Stimulated activated naive CD4-positive, alpha-beta T cell (primary cell): ENCODE measurements around the gene RIOK3.
A peak's percentile ranks its signal among the peaks of the same experiment; 100 is the strongest.
"Not testable (repeated sequence)": the region's sequence is repeated elsewhere in the genome, so short reads cannot be mapped to it uniquely, and the experiment has no call there.

Source experiments
- DNase-seq, 6 experiments: peaks; one replicate each; lab custom pipeline; 2025; lab: John Stamatoyannopoulos, UW

Gene RIOK3

DNA sequence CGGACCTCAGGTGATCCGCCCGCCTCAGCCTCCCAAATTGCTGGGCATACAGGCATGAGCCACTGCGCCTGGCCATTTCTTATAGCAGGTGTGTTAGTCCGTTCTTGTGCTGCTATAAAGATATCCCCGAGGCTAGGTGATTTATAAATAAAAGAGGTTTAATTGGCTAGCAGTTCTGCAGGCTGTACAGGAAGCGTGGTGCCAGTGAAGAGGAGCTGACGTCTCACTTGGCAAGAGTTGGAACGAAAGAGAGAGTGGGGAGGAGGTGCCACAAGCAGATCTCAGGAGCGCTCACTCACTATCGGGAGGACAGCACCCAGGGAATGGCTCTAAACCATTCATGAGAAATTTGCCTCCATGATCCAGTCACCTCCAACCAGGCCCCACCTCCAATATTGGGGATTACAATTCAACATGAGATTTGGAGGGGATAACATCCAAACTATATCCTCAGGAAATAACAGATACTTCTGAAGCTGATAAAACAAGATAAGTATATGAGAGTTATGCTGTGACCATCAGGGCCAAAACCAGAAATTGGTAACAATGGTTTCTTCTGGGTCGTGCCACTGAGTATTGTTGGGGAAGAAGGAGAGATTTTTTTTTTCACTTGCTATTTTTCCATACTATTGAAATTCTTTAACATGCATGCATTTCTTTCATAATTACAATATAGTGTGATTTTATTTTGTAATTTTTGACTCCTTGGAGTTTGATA, 42.8 kb downstream of the RIOK3 start:
- no peak for DNase-seq

DNA sequence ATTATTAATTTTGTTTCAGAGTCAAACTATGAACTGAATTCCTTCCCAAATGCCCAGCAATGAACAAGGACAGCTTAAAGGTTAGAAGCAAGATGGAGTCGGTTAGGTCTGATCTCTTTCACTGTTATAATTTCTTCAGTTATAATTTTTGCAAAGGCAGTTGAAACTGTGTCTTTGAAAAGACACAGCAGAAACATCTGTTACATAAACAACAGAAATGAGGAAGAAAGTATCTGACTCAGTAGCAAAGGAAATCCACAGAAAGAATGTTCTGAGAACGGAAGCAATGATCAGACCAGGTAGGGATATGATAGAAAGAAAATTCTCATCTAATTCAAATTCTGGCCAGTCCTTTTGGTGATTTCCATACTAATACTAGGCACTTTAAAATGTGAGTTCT, 45.0 kb downstream of the RIOK3 start:
- DNase-seq: no peak

DNA sequence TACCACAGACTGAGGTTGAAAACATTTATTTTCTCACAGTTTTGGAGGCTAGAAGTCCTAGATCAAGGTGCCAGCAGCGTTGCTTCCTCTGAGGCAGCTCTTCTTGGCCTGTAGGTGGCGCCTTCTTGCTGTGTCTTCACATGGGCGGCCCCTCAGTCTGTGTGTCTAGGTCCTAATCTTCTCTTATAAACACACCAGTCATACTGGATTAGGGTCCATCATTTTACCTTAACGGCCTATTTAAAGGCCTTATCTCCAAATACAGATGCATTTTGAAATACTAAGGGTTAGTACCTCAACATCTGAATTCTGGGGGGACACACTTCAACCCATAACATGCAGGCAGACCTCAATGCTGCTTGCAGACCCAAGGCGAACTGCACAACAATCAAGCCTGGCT, 45.8 kb downstream of the RIOK3 start:
- peak; percentile 16 to 74 (median 56) for DNase-seq

DNA sequence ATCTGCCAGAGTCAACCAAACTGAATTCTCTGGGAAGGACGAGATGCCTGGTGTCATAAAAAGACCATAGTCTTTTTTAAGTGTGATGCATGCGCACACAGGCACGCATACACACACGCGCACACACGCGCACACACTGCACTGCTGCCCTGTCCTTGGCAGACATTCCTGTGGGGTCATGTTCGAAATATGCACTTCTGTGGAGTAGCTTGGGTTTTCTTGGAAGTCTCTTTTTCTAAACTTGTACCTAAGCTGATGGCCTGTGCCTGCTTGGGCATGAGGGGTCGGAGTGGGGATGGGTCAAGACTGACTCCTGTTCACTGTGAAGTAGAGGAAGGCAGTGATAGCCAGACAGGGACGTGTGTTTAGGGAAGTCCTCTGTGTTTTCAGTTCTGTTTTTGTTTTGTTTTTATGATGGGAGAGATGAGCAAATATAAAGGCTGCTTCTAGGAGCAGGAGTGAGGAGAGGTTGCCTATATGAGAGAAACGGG, 46.2 kb downstream of the RIOK3 start:
- no peak for DNase-seq

DNA sequence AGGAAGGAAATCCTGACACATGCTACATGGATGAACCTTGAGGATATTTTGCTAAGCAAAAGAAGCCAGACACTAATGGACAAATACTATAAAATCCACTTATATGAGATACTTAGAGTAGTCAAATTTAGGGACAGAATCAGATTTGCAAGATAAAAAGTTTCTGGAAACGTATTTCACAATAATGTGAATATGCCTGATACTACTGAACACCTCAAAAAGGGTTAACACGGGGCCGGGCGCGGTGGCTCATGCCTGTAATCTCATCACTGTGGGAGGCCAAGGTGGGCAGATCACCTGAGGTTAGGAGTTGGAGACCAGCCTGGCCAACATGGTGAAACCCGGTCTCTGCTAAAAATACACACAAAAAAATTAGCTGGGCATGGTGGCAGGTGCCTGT, 48.5 kb downstream of the RIOK3 start:
- no peak for DNase-seq

DNA sequence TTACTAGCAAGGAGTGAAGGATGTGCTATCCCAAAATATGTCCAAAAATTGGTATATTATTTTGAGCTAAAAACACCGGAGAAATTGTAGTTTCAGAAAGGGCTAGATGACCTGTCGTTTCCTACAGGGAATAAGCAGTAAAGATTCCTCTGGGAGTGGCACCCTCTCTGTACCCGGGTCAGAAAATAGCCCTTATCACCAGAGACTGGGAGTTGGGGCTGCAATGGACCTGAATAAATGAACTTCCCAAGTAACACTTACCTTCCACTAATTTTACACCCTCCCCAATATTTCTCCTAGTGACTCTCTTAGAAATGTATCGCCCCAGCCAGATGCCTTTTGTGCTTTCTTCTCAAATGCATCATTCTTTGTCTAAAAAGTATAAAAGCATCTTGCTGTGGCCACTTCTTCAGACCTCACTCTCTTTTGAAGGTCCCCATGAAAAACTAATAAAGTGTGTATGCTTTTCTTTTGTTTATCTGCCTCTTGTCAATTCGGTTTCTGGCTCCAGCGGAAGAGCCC, 49.5 kb downstream of the RIOK3 start:
- no peak for DNase-seq

DNA sequence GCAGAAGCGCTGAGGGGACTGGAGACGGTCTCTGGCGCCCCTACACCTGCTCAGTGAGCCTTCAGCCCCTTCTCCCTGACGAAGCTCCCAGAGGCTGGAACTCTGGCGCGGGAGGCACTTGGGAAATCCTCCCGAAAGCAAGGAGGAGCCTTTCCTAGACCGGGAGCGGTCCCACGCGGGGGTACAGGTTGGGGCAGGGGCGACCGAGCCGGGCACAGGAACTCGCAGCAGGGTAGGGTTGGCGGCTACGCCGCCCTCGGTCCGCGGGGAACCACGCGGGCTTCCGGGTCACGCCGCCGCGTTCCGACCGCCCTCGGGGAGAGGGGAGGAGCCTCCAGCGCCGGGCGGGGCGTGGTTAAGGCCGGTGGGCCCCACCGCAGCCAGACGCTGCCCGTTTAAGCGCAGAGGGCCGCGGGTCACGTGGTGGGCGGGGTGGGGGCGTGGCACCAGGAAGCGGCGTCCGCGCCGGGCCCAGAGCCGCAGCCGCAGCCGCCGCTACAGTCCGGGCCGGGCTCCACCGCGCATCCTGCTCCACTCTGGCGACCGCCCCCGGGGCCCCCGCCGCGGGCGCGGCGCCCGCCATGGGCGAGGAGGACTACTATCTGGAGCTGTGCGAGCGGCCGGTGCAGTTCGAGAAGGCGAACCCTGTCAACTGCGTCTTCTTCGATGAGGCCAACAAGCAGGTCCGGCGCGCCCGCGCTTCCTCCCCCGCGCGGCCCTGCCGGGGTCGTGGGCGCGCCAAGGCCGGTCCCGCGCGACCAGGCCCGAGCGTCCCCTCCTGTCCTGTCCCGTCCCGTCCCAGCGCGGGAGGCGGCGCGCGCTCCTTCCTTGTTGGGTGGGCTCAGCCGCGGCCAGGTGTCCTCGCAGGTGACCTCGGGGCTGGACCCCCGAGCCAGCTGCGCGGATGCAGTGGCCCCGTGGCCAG, 50.2 kb downstream of the RIOK3 start, which contains the start of gene RMC1:
Gene RMC1, plus strand, starts transcription at position 474 of the 925 bp plus-strand sequence. Its CDS starts 108 bp downstream, at position 582.
- DNase-seq: peak; percentile 89 to 96 (median 94)

DNA sequence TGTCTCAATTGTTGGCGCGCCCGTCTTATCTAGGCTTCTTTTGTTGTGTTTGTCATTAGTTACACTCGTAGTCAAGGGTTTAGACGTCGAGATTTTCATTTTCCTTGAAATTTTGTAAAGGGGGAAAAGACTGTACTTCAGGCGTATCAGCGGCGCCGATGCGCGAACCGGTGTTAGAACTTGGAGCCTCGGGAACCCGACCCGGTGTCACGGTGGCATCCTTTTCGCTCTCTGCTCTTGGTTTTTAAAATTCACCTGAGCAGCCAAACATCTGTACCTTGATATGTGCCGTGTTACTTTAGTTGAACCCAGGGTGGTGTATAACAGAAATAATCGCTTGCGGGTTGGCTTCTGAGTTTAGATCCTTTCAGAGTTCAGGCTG, 50.9 kb downstream of the RIOK3 start:
- peak in 4 of 6 experiments; percentile 18 to 56 (median 38) for DNase-seq

DNA sequence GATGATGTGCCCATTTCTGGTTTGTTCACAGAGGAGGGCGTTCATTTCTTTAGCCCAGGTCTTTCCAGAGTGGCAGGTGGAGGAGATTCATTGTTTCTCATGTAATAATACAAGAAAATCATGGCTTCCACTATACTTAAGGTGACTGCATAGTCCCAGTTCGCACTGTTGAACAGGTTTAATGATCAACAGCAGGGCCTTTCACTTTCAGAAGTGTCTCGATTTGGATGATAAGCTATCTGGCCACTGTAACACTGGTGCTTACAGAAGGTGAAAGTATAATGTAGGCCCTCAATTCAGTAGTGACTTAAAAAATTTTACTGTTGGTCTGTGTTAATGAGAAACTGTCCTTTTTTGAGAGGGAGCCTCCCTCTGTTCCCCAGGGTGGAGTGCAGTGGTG, 51.6 kb downstream of the RIOK3 start:
- DNase-seq: no peak

DNA sequence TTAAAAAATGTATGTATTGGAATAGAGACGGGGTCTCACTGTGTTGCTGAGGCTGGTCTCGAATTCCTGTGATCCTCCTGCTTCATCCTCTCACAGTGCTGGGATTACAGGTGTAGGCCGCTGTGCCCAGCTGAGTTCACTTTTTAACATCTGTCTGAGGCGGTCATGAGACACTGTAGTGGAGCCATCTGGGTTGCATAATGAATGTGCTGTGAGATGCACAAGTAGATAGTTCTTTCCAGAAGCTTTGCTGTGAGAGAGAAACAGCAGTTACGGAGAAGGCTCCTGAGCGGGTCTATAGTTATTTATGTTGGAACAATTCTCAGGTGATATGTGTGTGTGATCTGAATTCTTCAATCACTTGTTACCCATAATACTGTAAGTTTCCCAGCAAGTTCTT, 53.3 kb downstream of the RIOK3 start:
- no peak for DNase-seq

DNA sequence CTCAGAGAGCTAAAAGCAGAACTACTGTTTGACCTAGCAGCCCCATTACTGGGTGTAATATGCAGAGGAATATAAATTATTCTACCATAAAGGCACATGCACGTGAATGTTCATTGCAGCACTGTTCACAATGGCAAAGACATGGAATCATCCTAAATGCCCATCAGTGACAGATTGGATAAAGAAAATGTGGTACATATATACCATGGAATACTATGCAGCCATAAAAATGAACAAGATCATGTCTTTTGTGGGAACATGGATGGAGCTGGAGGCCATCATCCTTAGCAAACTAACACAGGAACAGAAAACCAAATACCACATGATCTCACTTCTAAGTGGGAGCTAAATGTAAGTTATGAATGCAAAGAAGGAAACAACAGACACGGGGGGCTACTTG, 57.8 kb downstream of the RIOK3 start:
- DNase-seq: not testable (repeated sequence)

DNA sequence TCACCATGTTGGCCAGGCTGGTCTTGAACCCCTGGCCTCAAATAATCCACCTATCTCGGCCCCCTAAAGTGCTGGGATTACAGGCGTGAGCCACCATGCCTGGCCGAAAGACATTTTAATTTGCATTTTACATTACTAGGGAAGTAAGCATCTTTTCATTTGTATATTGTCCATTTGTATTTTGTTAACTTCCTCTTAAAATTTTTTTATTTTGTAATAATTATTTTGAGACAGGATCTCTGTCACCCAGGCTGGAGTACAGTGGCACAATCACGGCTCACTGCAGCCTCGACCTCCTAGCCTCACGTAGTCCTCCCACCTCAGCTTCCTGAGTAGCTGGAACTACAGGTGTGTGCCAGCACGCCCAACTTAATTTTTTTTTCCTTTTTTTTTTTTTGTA, 59.1 kb downstream of the RIOK3 start:
- not testable (repeated sequence) for DNase-seq

DNA sequence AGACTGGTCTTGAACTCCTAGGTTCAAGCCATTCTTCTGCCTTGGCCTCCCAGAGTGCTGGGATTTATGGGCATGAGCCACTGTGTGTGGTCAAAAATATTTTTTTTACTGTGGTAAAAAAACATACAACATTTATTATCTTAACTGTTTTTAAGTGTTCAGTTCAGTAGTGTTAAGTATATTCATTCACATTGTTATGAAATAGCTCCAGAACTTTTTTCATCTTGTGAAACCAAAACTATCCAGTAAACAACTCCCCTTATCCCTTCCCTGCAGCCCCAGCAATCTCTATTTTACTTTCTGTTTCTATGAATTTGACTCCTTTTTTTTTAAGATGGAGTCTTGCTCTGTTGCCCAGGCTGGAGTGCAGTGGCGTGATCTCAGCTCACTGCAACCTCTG, 59.6 kb downstream of the RIOK3 start:
- no peak for DNase-seq

DNA sequence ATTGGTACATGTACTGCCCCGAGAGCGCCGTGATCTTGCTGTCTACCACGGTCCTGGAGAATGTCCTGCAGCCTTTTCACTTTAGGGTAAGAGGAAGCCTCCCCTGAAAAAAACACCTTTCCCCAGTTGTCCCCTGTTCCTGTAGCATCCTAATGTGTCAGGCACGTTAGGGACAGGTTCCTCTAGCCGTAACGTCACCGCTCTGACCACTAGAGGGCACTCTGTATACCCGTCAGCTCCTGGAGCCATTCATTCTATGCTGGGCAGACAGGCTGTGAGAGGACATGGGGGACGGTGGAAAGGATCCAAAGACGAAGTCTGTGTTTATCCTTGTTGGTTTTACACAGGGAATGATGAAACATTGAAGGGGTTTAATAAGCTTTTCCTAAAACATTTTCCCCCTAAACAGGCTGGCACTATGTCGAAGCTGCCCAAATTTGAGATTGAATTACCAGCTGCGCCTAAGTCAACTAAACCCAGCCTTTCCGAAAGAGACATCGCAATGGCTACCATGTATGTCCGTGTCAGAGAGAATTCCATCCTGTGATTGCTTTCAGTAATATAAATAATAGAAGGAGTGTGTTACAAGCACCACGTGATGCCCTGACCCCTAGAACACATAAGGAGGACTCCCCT, 62.9 kb downstream of the RIOK3 start:
- DNase-seq: peak; percentile 45 to 76 (median 61)

DNA sequence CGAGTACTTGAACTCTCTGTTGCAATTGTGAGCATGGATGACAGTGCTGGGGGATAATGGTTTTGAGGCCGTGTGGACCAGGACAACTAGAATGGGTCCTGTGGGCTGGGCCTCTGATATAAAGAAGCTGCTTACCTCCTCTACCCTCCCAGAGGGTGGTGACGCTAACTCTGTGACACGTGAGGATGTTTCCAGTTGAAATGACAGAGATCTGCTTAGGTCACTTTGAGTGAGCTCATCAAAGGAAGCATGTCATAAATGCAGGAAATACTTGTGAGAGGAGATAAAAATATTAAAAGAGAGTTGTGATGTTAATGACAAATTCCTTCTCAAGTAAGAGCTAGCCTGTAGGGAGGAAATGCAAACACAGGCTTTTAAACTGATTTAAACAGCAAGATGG, 66.6 kb downstream of the RIOK3 start:
- DNase-seq: no peak

DNA sequence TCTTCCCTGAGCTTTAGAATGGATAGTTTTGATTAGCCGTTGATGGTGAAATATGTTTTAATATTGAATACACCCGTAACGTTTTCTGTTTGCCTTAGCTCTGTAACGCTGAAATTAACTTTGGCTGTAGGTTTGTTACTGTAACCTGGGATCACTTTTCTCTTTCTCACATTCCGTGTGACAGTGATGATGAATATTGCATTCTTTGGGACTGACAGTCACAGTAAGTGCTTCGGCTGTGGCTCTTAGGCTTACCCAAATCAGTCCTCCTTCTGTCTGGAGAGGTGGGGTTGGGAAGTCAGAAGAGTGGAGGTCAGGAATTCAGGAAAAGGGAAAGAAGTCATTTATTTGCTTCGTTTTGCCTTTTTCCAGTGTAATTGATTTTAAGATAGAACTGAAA, 68.2 kb downstream of the RIOK3 start:
- DNase-seq: no peak

DNA sequence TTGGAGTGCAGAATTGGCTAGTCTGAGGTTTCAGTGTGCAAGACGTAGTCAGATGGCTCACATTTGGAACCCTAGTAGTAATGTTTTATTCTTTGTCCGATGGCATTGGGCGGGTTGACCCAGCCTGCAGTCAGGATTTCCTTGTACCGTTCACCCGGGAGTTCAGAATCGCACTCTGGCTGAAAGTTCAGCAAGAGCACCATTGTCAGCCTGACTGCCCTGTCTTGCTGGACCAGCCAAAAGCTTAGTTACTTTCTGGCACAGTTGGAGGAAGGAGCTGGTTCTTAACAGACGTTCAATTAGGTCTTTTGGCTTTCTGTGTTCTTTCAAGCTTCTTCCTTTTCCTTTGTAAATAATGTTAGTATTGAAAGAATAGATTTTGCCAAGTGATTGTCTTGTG, 68.8 kb downstream of the RIOK3 start:
- DNase-seq: no peak

DNA sequence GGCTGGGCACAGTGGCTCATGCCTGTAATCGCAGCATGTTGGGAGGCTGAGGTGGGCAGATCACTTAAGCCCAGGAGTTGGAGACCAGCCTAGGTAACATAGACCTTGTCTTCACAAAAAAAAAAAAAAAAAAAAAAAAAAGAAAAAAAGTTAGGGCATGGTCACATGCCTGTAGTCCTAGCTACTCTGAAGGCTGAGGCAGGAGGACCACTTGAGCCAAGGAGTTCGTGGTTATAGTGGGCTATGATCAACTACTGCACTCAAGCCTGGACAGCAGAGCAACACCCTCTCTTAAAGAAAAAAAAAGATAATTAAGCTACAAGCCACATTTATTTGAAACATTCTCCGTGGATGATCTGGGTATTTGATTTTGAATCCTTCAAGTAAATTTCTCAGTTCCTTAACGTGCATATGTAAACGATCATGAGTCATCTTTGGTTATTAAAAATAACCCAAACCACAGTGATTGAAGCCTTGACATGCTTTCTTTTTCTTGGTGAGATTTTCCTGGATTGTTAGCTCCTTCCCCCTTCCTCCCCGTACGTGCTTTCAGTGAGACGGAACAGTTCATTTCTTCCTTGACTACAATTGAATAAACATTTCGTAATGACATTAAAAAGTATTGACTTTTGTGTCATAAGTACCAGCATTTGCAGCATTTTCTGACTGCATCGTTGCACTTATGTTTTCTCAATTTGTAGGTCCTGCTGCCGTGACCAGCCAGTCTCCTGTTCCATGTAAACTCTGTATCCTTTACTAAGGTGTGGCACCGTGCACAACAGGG, 70.5 kb downstream of the RIOK3 start:
- no peak for DNase-seq

DNA sequence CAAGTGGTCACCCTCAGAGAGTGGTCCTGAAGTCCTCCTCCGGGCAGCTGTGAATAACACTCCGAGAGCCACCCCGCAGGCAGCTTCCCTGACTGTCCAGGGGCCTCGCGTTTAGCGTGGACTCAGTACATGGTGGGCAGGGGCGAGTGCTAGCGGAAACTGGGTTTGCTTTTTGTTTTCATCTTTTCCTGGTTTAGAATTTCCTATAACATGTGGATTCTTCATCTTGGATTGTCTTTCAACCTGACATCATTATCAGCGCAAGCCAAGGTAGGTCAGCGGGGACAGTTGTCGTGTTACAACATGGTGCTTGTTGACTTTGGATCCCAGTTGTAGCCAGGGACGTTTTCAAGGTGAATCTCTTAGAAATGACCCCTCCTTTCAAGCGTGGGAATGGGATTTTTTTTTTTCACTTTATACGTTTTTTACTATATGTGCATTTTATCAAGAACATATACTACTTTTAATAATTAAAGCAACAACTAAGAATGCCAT, 71.2 kb downstream of the RIOK3 start:
- no peak for DNase-seq

DNA sequence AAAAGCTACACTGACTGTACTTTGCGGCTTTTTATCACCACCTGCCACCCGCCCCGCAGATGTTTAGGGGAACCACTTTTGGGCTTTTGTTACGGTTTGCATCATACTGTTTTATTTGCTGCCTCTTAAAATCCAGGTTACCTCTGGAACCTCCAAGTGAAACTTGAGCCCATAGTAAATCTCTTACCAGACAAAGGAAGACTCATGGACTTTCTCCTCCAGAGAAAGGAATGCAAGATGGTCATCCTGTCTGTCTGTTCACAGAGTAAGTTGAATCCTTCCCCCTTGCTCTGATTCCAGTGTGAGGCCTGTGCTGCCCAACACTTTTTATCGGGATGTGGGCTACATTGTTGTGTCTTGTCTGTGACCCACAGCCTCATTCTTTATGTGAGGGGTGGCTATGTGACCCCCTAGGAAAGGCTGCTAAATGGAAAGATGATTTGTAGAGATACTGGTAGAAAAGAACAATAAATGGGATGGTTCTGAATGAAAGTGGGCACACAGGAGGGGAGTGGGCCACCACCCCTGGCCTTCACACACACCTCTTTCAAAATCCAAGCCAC, 73.5 kb downstream of the RIOK3 start:
- DNase-seq: no peak
